ENCODE data around the gene USH1G.
"Not testable (repeated sequence)": the region's sequence is repeated elsewhere in the genome, so short reads cannot be mapped to it uniquely, and the experiment has no call there.

The USH1G gene

GRCh38 chr17:74935585-74936469 is 12.8 kb upstream of the USH1G start, which contains the start of gene OTOP3:
TSS of gene OTOP3 (plus strand) at chr17:74935898. CDS start at chr17:74935922, 24 bp downstream.
- in situ Hi-C loops (cut with HindIII; ENCODE audit: low sequenced_read_pairs): no loop called here

- in situ Hi-C loops (cut with HindIII; ENCODE audit: low sequenced_read_pairs): no loop called here
Measured at GRCh38 chr17:74935048-74935447, 12.0 kb upstream of the USH1G start.

- in situ Hi-C loops (cut with HindIII; ENCODE audit: low sequenced_read_pairs): no loop called here
Measured at GRCh38 chr17:74930535-74931036, 7.5 kb upstream of the USH1G start.

- in situ Hi-C loops (cut with HindIII; ENCODE audit: low sequenced_read_pairs): no loop called here
Measured at GRCh38 chr17:74928786-74929185, 5.7 kb upstream of the USH1G start.

- in situ Hi-C loops (cut with HindIII; ENCODE audit: low sequenced_read_pairs): no loop called here
Measured at GRCh38 chr17:74925242-74925641, 2.2 kb upstream of the USH1G start.

- in situ Hi-C loops (cut with HindIII; ENCODE audit: low sequenced_read_pairs): no loop called here
Measured at GRCh38 chr17:74924250-74924948, 1.3 kb upstream of the USH1G start, which contains the start of gene OTOP2. TSS of gene OTOP2 (plus strand) at chr17:74924273. CDS start at chr17:74924633, 360 bp downstream.

- in situ Hi-C loops (cut with HindIII; ENCODE audit: low sequenced_read_pairs): no loop called here
Measured at GRCh38 chr17:74923538-74924249, 639 bp upstream of the USH1G start.

GRCh38 chr17:74922172-74922571 is 883 bp downstream of the USH1G start:
- in situ Hi-C loops (cut with HindIII; ENCODE audit: low sequenced_read_pairs): no loop called here

- in situ Hi-C loops (cut with HindIII; ENCODE audit: low sequenced_read_pairs): no loop called here
Measured at GRCh38 chr17:74921769-74922168, 1.3 kb downstream of the USH1G start.

GRCh38 chr17:74921026-74921681 is 1.9 kb downstream of the USH1G start:
- in situ Hi-C loops (cut with HindIII; ENCODE audit: low sequenced_read_pairs): no loop called here

- in situ Hi-C loops (cut with HindIII; ENCODE audit: low sequenced_read_pairs): no loop called here
Measured at GRCh38 chr17:74920642-74921025, 2.4 kb downstream of the USH1G start.

- in situ Hi-C loops (cut with HindIII; ENCODE audit: low sequenced_read_pairs): no loop called here
Measured at GRCh38 chr17:74920306-74920620, 2.8 kb downstream of the USH1G start.

- in situ Hi-C loops (cut with HindIII; ENCODE audit: low sequenced_read_pairs): no loop called here
Measured at GRCh38 chr17:74919440-74920305, 3.4 kb downstream of the USH1G start.

- in situ Hi-C loops (cut with HindIII; ENCODE audit: low sequenced_read_pairs): no loop called here
Measured at GRCh38 chr17:74918906-74919305, 4.1 kb downstream of the USH1G start.

GRCh38 chr17:74917430-74917829 is 5.6 kb downstream of the USH1G start:
- in situ Hi-C loops (cut with HindIII; ENCODE audit: low sequenced_read_pairs): no loop called here

- in situ Hi-C loops (cut with HindIII; ENCODE audit: low sequenced_read_pairs): no loop called here
Measured at GRCh38 chr17:74916851-74917199, 6.2 kb downstream of the USH1G start.

GRCh38 chr17:74916136-74916850 is 6.8 kb downstream of the USH1G start:
- in situ Hi-C loops (cut with HindIII; ENCODE audit: low sequenced_read_pairs): no loop called here

- in situ Hi-C loops (cut with HindIII; ENCODE audit: low sequenced_read_pairs): not testable (repeated sequence)
Measured at GRCh38 chr17:74911423-74911822, 11.6 kb downstream of the USH1G start.

- in situ Hi-C loops (cut with HindIII; ENCODE audit: low sequenced_read_pairs): not testable (repeated sequence)
Measured at GRCh38 chr17:74909097-74909496, 14.0 kb downstream of the USH1G start.

Data from DLD1 (cell line).